H9 (cell line): ENCODE results near the gene NHS. TPM values are rescaled to one million over a fixed set of nuclear protein-coding genes. Genes with fewer than 3 reads are reported as not detected.

Source experiments
- DNase-seq: peaks from one replicate; pipeline ENCODE4 v3.0.0-alpha.2; 2017
- H2AFZ ChIP-seq: one replicate; pipeline ENCODE4 v1.6.1; 2013; ENCODE audit warnings: mild to moderate bottlenecking, low read length, control low read depth, moderate library complexity
- H2AK5ac ChIP-seq: 2 replicates; pipeline ENCODE4 v1.6.1; 2013; ENCODE audit warnings: low read length, control low read depth, mixed read lengths; ENCODE audit not compliant: insufficient read length
- H2BK120ac ChIP-seq: one replicate; pipeline ENCODE4 v1.6.1; 2013; ENCODE audit warnings: low read depth, mild to moderate bottlenecking, low read length, control low read depth, inconsistent platforms; ENCODE audit not compliant: poor library complexity, severe bottlenecking
- H2BK12ac ChIP-seq: 2 replicates; pipeline ENCODE4 v1.6.1; 2013; ENCODE audit warnings: low read length, control low read depth, mixed read lengths, low read depth; ENCODE audit not compliant: insufficient read length
- H2BK15ac ChIP-seq: 2 replicates; pipeline ENCODE4 v1.6.1; 2013; ENCODE audit warnings: low read depth, low read length, control low read depth
- H2BK20ac ChIP-seq: one replicate; pipeline ENCODE4 v1.6.1; 2013; ENCODE audit warnings: low read depth, mild to moderate bottlenecking, low read length, control low read depth, inconsistent platforms; ENCODE audit not compliant: poor library complexity, severe bottlenecking
- H2BK5ac ChIP-seq: 2 replicates; pipeline ENCODE4 v1.6.1; 2013; ENCODE audit warnings: low read length, control low read depth, mixed read lengths; ENCODE audit not compliant: insufficient read length
- H3K14ac ChIP-seq: 2 replicates; pipeline ENCODE4 v1.6.1; 2013; ENCODE audit warnings: low read length, control low read depth; ENCODE audit not compliant: insufficient read depth
- H3K18ac ChIP-seq: 2 replicates; pipeline ENCODE4 v1.6.1; 2013; ENCODE audit warnings: low read depth, mild to moderate bottlenecking, mixed read lengths, low read length, control low read depth; ENCODE audit not compliant: insufficient read length
- H3K23ac ChIP-seq: 2 replicates; pipeline ENCODE4 v1.6.1; 2013; ENCODE audit warnings: low read length, control low read depth, mixed read lengths, low read depth; ENCODE audit not compliant: insufficient read length
- H3K23me2 ChIP-seq: 2 replicates; pipeline ENCODE4 v1.6.1; 2013; ENCODE audit warnings: low read depth, mild to moderate bottlenecking, mixed read lengths, low read length, control low read depth; ENCODE audit not compliant: insufficient read length, poor library complexity, severe bottlenecking
- H3K27ac ChIP-seq: 2 replicates; pipeline ENCODE4 v1.5.1; 2013; ENCODE audit warnings: low read length, control low read depth, mixed read lengths, low read depth; ENCODE audit not compliant: insufficient read length
- H3K27me3 ChIP-seq: 2 replicates; pipeline ENCODE4 v1.6.1; 2013; ENCODE audit warnings: low read length, control low read depth, inconsistent platforms; ENCODE audit not compliant: insufficient read depth
- H3K4ac ChIP-seq: 2 replicates; pipeline ENCODE4 v1.6.1; 2013; ENCODE audit warnings: low read depth, mild to moderate bottlenecking, control low read depth, inconsistent platforms, low read length, moderate library complexity
- H3K4me1 ChIP-seq: 2 replicates; pipeline ENCODE4 v1.6.1; 2013; ENCODE audit warnings: low read length, control low read depth, inconsistent platforms; ENCODE audit not compliant: insufficient read depth
- H3K4me2 ChIP-seq: 2 replicates; pipeline ENCODE4 v1.6.1; 2013; ENCODE audit warnings: low read length, control low read depth, mixed read lengths; ENCODE audit not compliant: insufficient read length, insufficient read depth
- H3K56ac ChIP-seq: 2 replicates; pipeline ENCODE4 v1.6.1; 2013; ENCODE audit warnings: low read depth, mild to moderate bottlenecking, mixed read lengths, low read length, control low read depth; ENCODE audit not compliant: insufficient read length
- H3K79me1 ChIP-seq: 2 replicates; pipeline ENCODE4 v1.6.1; 2013; ENCODE audit warnings: low read depth, mild to moderate bottlenecking, moderate library complexity, low read length, control low read depth, inconsistent platforms; ENCODE audit not compliant: insufficient read depth, poor library complexity, severe bottlenecking
- H3K79me2 ChIP-seq: 2 replicates; pipeline ENCODE4 v1.6.1; 2013; ENCODE audit warnings: low read length, control low read depth, inconsistent platforms; ENCODE audit not compliant: insufficient read depth
- H3K9ac ChIP-seq: 2 replicates; pipeline ENCODE4 v1.6.1; 2013; ENCODE audit warnings: low read length, control low read depth, mixed read lengths; ENCODE audit not compliant: insufficient read length; ENCODE audit errors: extremely low read depth
- H3K9me3 ChIP-seq: one replicate; pipeline ENCODE4 v1.6.1; 2013; ENCODE audit warnings: low read depth, low read length, inconsistent platforms; ENCODE audit not compliant: control insufficient read depth
- H3T11ph ChIP-seq: one replicate; pipeline ENCODE4 v1.6.1; 2013; ENCODE audit warnings: mild to moderate bottlenecking, low read length, control low read depth, inconsistent platforms
- H4K20me1 ChIP-seq: one replicate; pipeline ENCODE4 v1.6.1; 2013; ENCODE audit not compliant: control insufficient read depth, insufficient read length, insufficient read depth
- H4K5ac ChIP-seq: 2 replicates; pipeline ENCODE4 v1.6.1; 2013; ENCODE audit warnings: low read depth, mild to moderate bottlenecking, mixed read lengths, low read length, control low read depth; ENCODE audit not compliant: insufficient read length
- H4K8ac ChIP-seq: replicated peaks from 2 replicates; pipeline ENCODE4 v1.6.1; 2013; ENCODE audit warnings: low read length, control low read depth, mixed read lengths, low read depth; ENCODE audit not compliant: insufficient read length
- H4K91ac ChIP-seq: 2 replicates; pipeline ENCODE4 v1.6.1; 2013; ENCODE audit warnings: low read depth, mild to moderate bottlenecking, moderate library complexity, mixed read lengths, low read length, control low read depth; ENCODE audit not compliant: insufficient read length
- H3K27ac Mint-ChIP-seq, 3 experiments: 2 replicates in 2 of 3; 3 replicates in 1 of 3; pipeline ENCODE4 v1.8.0; 2020 to 2021; ENCODE audit warnings: mixed read lengths in 3 of 3, mild to moderate bottlenecking in 1 of 3, moderate library complexity in 1 of 3
- H3K27me3 Mint-ChIP-seq: 2 replicates; pipeline ENCODE4 v1.8.0; 2021; ENCODE audit warnings: low read depth, mild to moderate bottlenecking, moderate library complexity, mixed read lengths
- H3K36me3 Mint-ChIP-seq, 3 experiments: 2 replicates in 2 of 3; 3 replicates in 1 of 3; pipeline ENCODE4 v1.8.0; 2020 to 2021; ENCODE audit warnings: low read depth in 3 of 3, mixed read lengths in 3 of 3; ENCODE audit not compliant: insufficient read depth in 1 of 3
- H3K4me1 Mint-ChIP-seq, 2 experiments: 2 replicates each; pipeline ENCODE4 v1.8.0; 2020; ENCODE audit warnings: mixed read lengths in 2 of 2
- H3K4me3 Mint-ChIP-seq, 2 experiments: 2 replicates in 1 of 2; 3 replicates in 1 of 2; pipeline ENCODE4 v1.8.0; 2020 to 2021; ENCODE audit warnings: mild to moderate bottlenecking in 2 of 2, mixed read lengths in 2 of 2, moderate library complexity in 1 of 2
- H3K9me3 Mint-ChIP-seq, 2 experiments: 2 replicates in 1 of 2; 3 replicates in 1 of 2; pipeline ENCODE4 v1.8.0; 2020; ENCODE audit warnings: mild to moderate bottlenecking in 2 of 2, mixed read lengths in 2 of 2, moderate library complexity in 1 of 2
- CTCF ChIP-seq: fragments of 200-600 bp; sonication (generic); conservative IDR thresholded peaks from 3 replicates; pipeline ENCODE4 v1.8.0; 2021; ENCODE audit warnings: antibody characterized with exemption, mild to moderate bottlenecking
- WGBS: extraction: QIAGEN DNeasy Blood & Tissue Kit; methylation state at CpG from one replicate; pipeline ENCODE4 v1.1.7; 2013; ENCODE audit warnings: missing lambda C conversion rate, low lambda C conversion rate, mixed read lengths; ENCODE audit not compliant: insufficient read length; ENCODE audit errors: extremely low coverage; 5-methylcytosine and 5-hydroxymethylcytosine counted together
- total RNA-seq: library from RNA; stranded (reverse); gene quantifications from 2 replicates; pipeline ENCODE4 v1.2.1, GENCODE V29; 2021

NHS gene
- total RNA-seq, 1 experiment from 2014 or later = 8.7 TPM

DNA sequence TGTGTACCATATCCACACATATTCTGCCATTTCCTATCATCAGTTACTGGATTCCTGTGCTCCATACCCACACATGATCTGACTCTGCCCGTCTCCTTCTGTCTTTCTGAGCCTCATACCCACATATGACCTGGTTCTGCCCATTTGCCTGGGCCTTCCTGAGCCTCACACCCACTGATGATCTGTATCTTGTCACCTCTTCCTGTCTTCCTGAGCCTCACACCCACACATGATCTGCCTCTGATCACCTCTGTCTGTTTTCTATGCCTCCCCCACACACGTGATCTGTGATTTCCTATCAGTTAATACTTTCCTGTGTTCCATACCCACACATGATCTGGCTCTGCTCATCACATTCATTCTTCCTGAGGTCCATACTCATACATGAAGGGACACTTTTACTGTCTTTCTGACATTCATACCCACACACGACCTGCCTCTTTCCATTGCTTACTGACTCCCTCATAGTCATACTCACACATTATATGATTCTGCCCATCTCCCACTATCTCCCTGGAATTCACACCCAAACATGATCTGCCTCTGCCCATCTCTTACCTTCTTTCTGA is 394.8 kb downstream of the NHS start:
- no peak overlapping the region for H3K27ac Mint-ChIP-seq
- H3K79me2 ChIP-seq = no peaks in the 10 kb centered on the region
- H2BK120ac ChIP-seq = no peak overlapping the region
- no peak overlapping the region for H3K27ac ChIP-seq
- H3K27me3 Mint-ChIP-seq = no peaks in the 10 kb centered on the region
- no peak overlapping the region for H3K18ac ChIP-seq
- peaks cover 30% of the 10 kb centered on the region for H3K9me3 ChIP-seq
- H3K27me3 ChIP-seq = peaks cover 6% of the 10 kb centered on the region; the same call in 1 of the 2 replicates
- H3K4ac ChIP-seq = no peak overlapping the region
- no peaks in the 10 kb centered on the region for H3K4me1 Mint-ChIP-seq
- H3K23ac ChIP-seq = no peak overlapping the region
- no peak overlapping the region for H3K9ac ChIP-seq
- no peaks in the 10 kb centered on the region for H3K79me1 ChIP-seq
- H3K56ac ChIP-seq = no peak overlapping the region
- WGBS = no CpG with 5 or more reads among the region's 3 CpGs
- H3K14ac ChIP-seq = no peak overlapping the region
- no peaks in the 10 kb centered on the region for H3K36me3 Mint-ChIP-seq
- no peak for TF ChIP-seq CTCF
- no peak overlapping the region for H2AFZ ChIP-seq
- H2BK5ac ChIP-seq = no peak overlapping the region
- no peak overlapping the region for H3T11ph ChIP-seq
- no peak overlapping the region for H3K4me3 Mint-ChIP-seq
- H4K5ac ChIP-seq = no peak overlapping the region
- no peaks in the 10 kb centered on the region for H3K23me2 ChIP-seq
- no peaks in the 10 kb centered on the region for H3K4me1 ChIP-seq
- DNase-seq = no peak
- no peak overlapping the region for H2BK15ac ChIP-seq
- no peak overlapping the region for H2AK5ac ChIP-seq
- H2BK20ac ChIP-seq = no peak overlapping the region
- no peak overlapping the region for H3K4me2 ChIP-seq
- no peak overlapping the region for H2BK12ac ChIP-seq
- H4K20me1 ChIP-seq = no peaks in the 10 kb centered on the region
- H3K9me3 Mint-ChIP-seq = no peaks in the 10 kb centered on the region
- H4K8ac ChIP-seq = no peak overlapping the region
- H4K91ac ChIP-seq = no peak overlapping the region
